ENCODE results near the gene SERPINC1.

SERPINC1 gene

DNA sequence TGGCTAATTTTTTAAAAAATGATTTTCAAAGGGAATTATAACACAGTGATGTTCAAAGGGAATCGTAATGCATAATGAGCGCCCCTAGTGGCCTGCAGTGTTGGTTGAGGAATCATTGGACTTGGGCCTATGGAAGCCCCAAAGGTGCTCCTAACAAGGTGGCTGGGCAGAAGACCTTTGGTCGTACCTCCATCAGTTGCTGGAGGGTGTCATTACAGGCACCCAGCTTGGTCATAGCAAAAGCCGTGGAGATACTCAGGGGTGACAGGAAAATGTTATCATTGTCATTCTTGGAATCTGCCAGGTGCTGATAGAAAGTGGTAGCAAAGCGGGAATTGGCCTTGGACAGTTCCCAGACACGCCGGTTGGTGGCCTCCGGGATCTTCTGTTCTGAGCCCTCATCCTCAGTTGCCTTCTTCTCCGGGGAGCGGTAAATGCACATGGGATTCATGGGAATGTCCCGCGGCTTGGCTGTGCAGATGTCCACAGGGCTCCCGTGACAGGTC lies 2.7 kb downstream of the SERPINC1 start:
- TF ChIP-seq, protein P1, sequence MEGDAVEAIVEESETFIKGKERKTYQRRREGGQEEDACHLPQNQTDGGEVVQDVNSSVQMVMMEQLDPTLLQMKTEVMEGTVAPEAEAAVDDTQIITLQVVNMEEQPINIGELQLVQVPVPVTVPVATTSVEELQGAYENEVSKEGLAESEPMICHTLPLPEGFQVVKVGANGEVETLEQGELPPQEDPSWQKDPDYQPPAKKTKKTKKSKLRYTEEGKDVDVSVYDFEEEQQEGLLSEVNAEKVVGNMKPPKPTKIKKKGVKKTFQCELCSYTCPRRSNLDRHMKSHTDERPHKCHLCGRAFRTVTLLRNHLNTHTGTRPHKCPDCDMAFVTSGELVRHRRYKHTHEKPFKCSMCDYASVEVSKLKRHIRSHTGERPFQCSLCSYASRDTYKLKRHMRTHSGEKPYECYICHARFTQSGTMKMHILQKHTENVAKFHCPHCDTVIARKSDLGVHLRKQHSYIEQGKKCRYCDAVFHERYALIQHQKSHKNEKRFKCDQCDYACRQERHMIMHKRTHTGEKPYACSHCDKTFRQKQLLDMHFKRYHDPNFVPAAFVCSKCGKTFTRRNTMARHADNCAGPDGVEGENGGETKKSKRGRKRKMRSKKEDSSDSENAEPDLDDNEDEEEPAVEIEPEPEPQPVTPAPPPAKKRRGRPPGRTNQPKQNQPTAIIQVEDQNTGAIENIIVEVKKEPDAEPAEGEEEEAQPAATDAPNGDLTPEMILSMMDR (IDR thresholded peaks at IDR 0.05; ENCODE audit: low read depth, low read length): peak; percentile 36
- DNase-seq (ENCODE audit: extremely low read depth, low read depth): no peak

DNA sequence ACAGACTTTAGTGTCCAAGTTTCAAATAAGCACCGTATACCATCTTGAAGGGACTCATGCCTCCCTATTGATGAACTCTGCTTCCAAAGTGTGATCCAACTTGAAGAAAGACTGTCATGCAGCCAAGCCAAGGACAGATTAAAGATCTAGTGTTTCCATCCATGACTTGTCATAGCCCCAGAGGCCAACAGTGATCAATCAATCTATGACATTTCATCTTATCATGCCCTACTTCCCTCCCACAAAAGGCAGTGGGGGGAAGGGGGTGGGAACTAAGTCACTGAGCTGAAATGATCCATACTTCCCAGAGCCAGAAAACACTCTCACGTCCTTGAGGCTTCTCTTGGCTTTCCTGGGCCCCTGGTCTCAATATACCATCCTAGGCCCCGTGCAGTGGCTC lies 4.0 kb downstream of the SERPINC1 start:
- DNase-seq (ENCODE audit: extremely low read depth, low read depth): no peak

DNA sequence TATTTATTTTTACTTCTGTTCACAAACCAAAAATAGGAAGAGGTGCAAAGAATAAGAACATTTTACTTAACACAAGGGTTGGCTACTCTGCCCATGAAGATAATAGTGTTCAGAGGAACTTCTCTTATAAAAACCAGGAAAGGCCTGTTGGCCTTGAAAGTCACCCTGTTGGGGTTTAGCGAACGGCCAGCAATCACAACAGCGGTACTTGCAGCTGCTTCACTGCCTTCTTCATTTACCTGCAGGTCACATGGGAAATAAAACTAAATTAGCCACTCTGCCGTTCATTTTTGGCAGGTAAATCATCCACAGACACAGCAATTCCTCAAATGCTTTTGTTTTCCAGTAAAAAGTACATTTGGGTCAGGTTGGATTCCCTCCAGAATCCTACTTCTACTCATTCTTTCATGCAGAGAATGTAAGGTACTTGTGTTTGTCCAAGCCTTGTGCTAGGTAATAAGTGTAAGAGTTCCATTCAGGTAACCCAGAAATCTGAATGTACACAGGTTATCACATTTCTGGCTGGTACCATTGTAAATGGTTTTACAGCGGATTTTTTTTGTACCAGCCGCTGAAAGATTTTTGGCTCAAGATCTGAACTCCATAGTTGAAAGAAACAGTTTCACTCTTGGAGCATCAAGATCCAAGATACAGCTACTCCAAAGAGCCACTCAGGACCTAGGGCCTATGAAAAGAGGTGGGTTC lies 13.1 kb downstream of the SERPINC1 start:
- DNase-seq (ENCODE audit: extremely low read depth, low read depth): no peak
- TF ChIP-seq, protein P1 (IDR thresholded peaks at IDR 0.05; ENCODE audit: low read depth, low read length): no peak

More for the DNA sequence above, 4.0 kb downstream of the SERPINC1 start:
- TF ChIP-seq, protein P1 (IDR thresholded peaks at IDR 0.05; ENCODE audit: low read depth, low read length): no peak

DNA sequence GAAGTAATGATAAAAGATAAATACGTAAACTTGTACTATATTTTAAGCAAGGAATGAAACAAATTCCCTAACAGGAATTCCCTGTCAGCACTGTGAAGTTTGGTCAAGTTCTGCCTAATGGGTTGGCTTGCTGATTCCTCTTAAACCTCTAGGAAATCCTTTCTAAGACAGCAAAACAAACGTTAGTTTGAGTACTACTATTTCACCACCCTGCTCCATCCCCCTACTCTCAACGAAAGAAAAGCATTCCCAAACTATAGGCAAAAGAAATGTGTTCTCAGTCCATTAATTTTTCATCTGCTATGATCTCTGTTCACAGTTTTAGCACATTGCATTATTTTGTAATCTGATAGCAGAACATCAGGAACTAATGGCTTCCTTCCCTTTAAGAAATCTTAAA lies 16.1 kb downstream of the SERPINC1 start:
- TF ChIP-seq, protein P1 (IDR thresholded peaks at IDR 0.05; ENCODE audit: low read depth, low read length): no peak
- no peak for DNase-seq (ENCODE audit: extremely low read depth, low read depth)

DNA sequence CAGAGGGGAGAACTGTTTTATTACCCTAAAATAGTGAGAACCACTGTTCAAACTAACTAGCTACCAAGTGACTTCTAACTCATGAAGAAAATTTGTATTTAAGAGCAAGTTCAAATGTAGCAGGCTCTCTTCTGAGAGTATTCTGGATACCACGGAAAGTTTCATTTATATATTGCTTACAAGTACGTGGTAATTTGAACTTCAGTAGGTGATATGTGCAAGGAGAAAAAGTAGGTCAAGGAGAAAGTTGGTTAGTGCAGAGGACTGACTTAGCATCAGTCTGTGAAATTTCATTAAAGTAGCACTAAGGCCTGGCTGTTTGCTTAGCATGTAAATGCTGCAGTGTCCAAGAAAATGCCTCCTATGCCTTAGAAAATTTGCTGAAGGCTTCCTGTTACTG lies 16.7 kb downstream of the SERPINC1 start:
- DNase-seq (ENCODE audit: extremely low read depth, low read depth): no peak
- TF ChIP-seq, protein P1 (IDR thresholded peaks at IDR 0.05; ENCODE audit: low read depth, low read length): no peak

DNA sequence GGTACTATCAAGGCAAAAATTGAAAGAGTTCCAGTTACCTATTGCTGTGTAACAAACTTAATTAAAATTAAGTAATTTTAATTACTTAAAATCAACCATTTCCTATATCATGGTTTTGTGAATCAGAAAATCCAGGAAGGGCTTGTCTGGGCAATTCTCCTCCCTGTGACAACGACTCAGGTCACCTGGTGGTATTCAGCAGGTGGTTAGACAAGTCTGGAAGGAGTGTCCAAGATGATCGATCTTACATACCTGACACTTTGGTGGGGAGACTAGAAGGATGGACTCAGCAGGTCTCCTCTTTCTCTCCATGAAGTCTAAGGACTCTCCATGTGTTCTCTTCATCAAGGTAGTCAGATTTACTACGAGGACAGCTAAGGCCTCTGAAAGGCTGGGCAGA lies 22.9 kb downstream of the SERPINC1 start:
- TF ChIP-seq, protein P1 (IDR thresholded peaks at IDR 0.05; ENCODE audit: low read depth, low read length): no peak
- no peak for DNase-seq (ENCODE audit: extremely low read depth, low read depth)

DNA sequence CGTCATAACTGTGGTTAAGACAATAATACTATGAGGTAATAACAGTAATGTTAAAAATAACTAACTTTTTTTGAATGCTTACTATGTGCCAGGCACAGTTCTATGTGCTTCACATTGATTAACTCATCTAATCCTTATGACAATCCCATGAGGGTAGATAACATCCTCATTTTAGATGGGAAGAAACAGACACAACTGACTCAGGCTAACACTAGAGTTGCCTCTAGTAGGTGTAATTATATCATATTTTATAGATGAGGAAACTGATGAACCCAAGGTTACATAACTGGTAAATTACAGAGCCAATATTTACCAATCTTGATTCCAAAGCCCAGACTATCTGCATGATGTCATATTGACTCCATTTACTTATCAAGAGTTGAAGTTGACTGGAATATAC lies 23.5 kb downstream of the SERPINC1 start:
- TF ChIP-seq, protein P1 (IDR thresholded peaks at IDR 0.05; ENCODE audit: low read depth, low read length): no peak
- DNase-seq (ENCODE audit: extremely low read depth, low read depth): no peak

Data from AG09319 (cell line).